HepG2 (cell line): ENCODE measurements around the gene ALPK3. TPM values are rescaled to one million over a fixed set of nuclear protein-coding genes. Genes with fewer than 3 reads are reported as not detected.

Experiments used
- ATAC-seq: fragments of 200-7000 bp; cut with Tn5 transposase; 3 replicates; pipeline ENCODE4 v1.9.1; 2020; ENCODE audit warnings: mild to moderate bottlenecking, moderate library complexity
- BruUV-seq: library from RNA; stranded (reverse); fragments of 400-500 nt; replicated peaks from 2 replicates; lab custom pipeline; 2021; lab: Mats Ljungman, UMichigan
- CTCF ChIA-PET: fragments of 300-600 bp; formaldehyde crosslinking; extraction: SDS; loops from one replicate; lab custom pipeline; 2021; ENCODE audit warnings: low total read pairs, inconsistent platforms, low intra/inter-chr PET ratio; lab: Yijun Ruan, JAX
- POLR2A ChIA-PET: fragments of 350-600 bp; sonication (Branson Sonifier 250); formaldehyde crosslinking; loops from one replicate; lab custom pipeline; 2020; ENCODE audit warnings: antibody characterized with exemption, inconsistent platforms; lab: Yijun Ruan, JAX
- DNase-seq: peaks from one replicate; pipeline ENCODE4 v3.0.0-alpha.2; 2015; ENCODE audit warnings: low spot score
- FAIRE-seq: peaks from 3 replicates; lab custom pipeline; 2011; peaks lifted over from hg19 to GRCh38; lab: Jason Lieb, UNC
- H2AFZ ChIP-seq: one replicate; pipeline ENCODE4 v1.6.1; 2011; ENCODE audit warnings: low read length, inconsistent platforms
- H3K27ac ChIP-seq: fragments of 300-600 bp; 3 replicates; pipeline ENCODE4 v1.8.0; 2011; ENCODE audit warnings: mixed run types, mild to moderate bottlenecking, mixed read lengths, low read length, inconsistent platforms; ENCODE audit not compliant: insufficient read depth; ENCODE audit errors: extremely low read length
- H3K27me3 ChIP-seq, 2 experiments: fragments of 200-600 bp in 1 of 2; 2 replicates in 1 of 2; 3 replicates in 1 of 2; pipeline versions ENCODE4 v1.6.0 to v1.8.0; 2011; ENCODE audit warnings: low read length in 2 of 2, mild to moderate bottlenecking in 2 of 2, moderate library complexity in 2 of 2, inconsistent platforms in 1 of 2; ENCODE audit not compliant: insufficient read depth in 2 of 2, control insufficient read depth in 1 of 2
- H3K36me3 ChIP-seq, 2 experiments: fragments of 200-600 bp in 1 of 2; replicated peaks in 1 of 2; 2 replicates in 1 of 2; 3 replicates in 1 of 2; pipeline versions ENCODE4 v1.5.1 to v1.8.0; 2011; ENCODE audit warnings: low read length in 2 of 2, inconsistent platforms in 1 of 2; ENCODE audit not compliant: insufficient read depth in 2 of 2, control insufficient read depth in 1 of 2
- H3K4me1 ChIP-seq: 2 replicates; pipeline ENCODE4 v1.5.1; 2012; ENCODE audit warnings: low read length, inconsistent platforms; ENCODE audit not compliant: insufficient read depth
- H3K4me2 ChIP-seq: 2 replicates; pipeline ENCODE4 v1.6.0; 2011; ENCODE audit warnings: low read depth, low read length, inconsistent platforms
- H3K4me3 ChIP-seq, 3 experiments: fragments of 200-600 bp in 1 of 3; sonication (generic), shearing (Covaris generic) in 1 of 3; replicated peaks in 1 of 3; 2 replicates each; pipeline ENCODE4 v1.5.1; 2011 to 2016; ENCODE audit warnings: low read length in 3 of 3, inconsistent platforms in 2 of 3, low read depth in 2 of 3, mild to moderate bottlenecking in 2 of 3, control low read depth in 1 of 3, mixed read lengths in 1 of 3; ENCODE audit not compliant: insufficient read depth in 1 of 3
- H3K79me2 ChIP-seq: one replicate; pipeline ENCODE4 v1.6.1; 2011; ENCODE audit warnings: low read length, inconsistent platforms; ENCODE audit not compliant: insufficient read depth
- H3K9ac ChIP-seq: 2 replicates; pipeline ENCODE4 v1.6.0; 2011; ENCODE audit warnings: mild to moderate bottlenecking, low read depth, low read length, inconsistent platforms; ENCODE audit not compliant: insufficient read depth
- H3K9me3 ChIP-seq: 2 replicates; pipeline ENCODE4 v1.5.1; 2012; ENCODE audit warnings: mild to moderate bottlenecking, low read length
- H4K20me1 ChIP-seq: 2 replicates; pipeline ENCODE4 v1.6.0; 2011; ENCODE audit warnings: inconsistent platforms, mild to moderate bottlenecking, low read length, moderate library complexity; ENCODE audit not compliant: insufficient read depth
- ETV5 ChIP-seq: IDR thresholded peaks from 2 replicates; pipeline ENCODE4 v1.6.1; 2018; ENCODE audit warnings: missing biosample characterization, missing genetic modification reagents, inconsistent platforms, borderline replicate concordance
- FLYWCH1 ChIP-seq: sonication (generic); formaldehyde crosslinking; IDR thresholded peaks from 2 replicates; pipeline ENCODE4 v1.8.1; 2023; ENCODE audit warnings: mild to moderate bottlenecking, missing genetic modification reagents
- FUBP1 ChIP-seq: sonication (generic); formaldehyde crosslinking; IDR thresholded peaks from 2 replicates; pipeline ENCODE4 v1.5.1; 2020; ENCODE audit warnings: missing genetic modification reagents, mild to moderate bottlenecking, borderline replicate concordance
- KDM4B ChIP-seq: sonication (generic); formaldehyde crosslinking; IDR thresholded peaks from 2 replicates; pipeline ENCODE4 v1.4.0; 2020; ENCODE audit warnings: missing genetic modification reagents
- KDM5B ChIP-seq: sonication (generic); formaldehyde crosslinking; IDR thresholded peaks from 2 replicates; pipeline ENCODE4 v1.4.0; 2020; ENCODE audit warnings: missing genetic modification reagents, mild to moderate bottlenecking, borderline replicate concordance
- MEIS2 ChIP-seq: sonication (generic); formaldehyde crosslinking; IDR thresholded peaks from 2 replicates; pipeline ENCODE4 v1.9.0; 2021; ENCODE audit warnings: mild to moderate bottlenecking, missing genetic modification reagents
- PRPF4 ChIP-seq: fragments of 200-400 bp; formaldehyde crosslinking; IDR thresholded peaks from 2 replicates; pipeline ENCODE4 v1.6.1; 2016; ENCODE audit warnings: low read length, low read depth; ENCODE audit not compliant: poor library complexity, severe bottlenecking
- TGIF2 ChIP-seq: IDR thresholded peaks from 2 replicates; pipeline ENCODE4 v1.6.1; 2016; ENCODE audit warnings: control low read depth, missing compliant biosample characterization
- ZBTB46 ChIP-seq: sonication (generic); formaldehyde crosslinking; IDR thresholded peaks from 2 replicates; pipeline ENCODE4 v1.4.0; 2020; ENCODE audit warnings: mild to moderate bottlenecking, missing genetic modification reagents, borderline replicate concordance
- ZHX1 ChIP-seq: sonication (generic); formaldehyde crosslinking; IDR thresholded peaks from 2 replicates; pipeline ENCODE4 v1.8.1; 2022; ENCODE audit warnings: low read depth, mild to moderate bottlenecking, missing genetic modification reagents
- ZNF17 ChIP-seq: sonication (generic); formaldehyde crosslinking; IDR thresholded peaks from 2 replicates; pipeline ENCODE4 v1.5.0; 2020; ENCODE audit warnings: mild to moderate bottlenecking, missing genetic modification reagents
- ZNF335 ChIP-seq: sonication (generic); formaldehyde crosslinking; IDR thresholded peaks from 2 replicates; pipeline ENCODE4 v1.4.0; 2020; ENCODE audit warnings: missing genetic modification reagents
- ZNF34 ChIP-seq: sonication (generic); formaldehyde crosslinking; IDR thresholded peaks from 2 replicates; pipeline ENCODE4 v1.4.0; 2020; ENCODE audit warnings: mild to moderate bottlenecking, missing genetic modification reagents, borderline replicate concordance
- ZNF510 ChIP-seq: sonication (generic); formaldehyde crosslinking; IDR thresholded peaks from 2 replicates; pipeline ENCODE4 v1.4.0; 2020; ENCODE audit warnings: low read depth, mild to moderate bottlenecking, missing genetic modification reagents
- ZNF562 ChIP-seq: sonication (generic); formaldehyde crosslinking; IDR thresholded peaks from 2 replicates; pipeline ENCODE4 v1.8.0; 2022; ENCODE audit warnings: missing genetic modification reagents, borderline replicate concordance
- ZNF567 ChIP-seq: sonication (generic); formaldehyde crosslinking; IDR thresholded peaks from 2 replicates; pipeline ENCODE4 v1.8.1; 2023; ENCODE audit warnings: mild to moderate bottlenecking, missing genetic modification reagents, borderline replicate concordance
- ZNF713 ChIP-seq: sonication (generic); formaldehyde crosslinking; IDR thresholded peaks from 2 replicates; pipeline ENCODE4 v1.4.0; 2020; ENCODE audit warnings: mild to moderate bottlenecking, missing genetic modification reagents
- ZNF879 ChIP-seq: sonication (generic); formaldehyde crosslinking; IDR thresholded peaks from 2 replicates; pipeline ENCODE4 v1.8.1; 2023; ENCODE audit warnings: missing genetic modification reagents
- in situ Hi-C: cut with HindIII; loops from 2 replicates; pipeline ENCODE4 v1.10.0; 2017; ENCODE audit warnings: low pct_unique_long_range_greater_than_20kb; ENCODE audit not compliant: extremely low pct_ligation_motif_present
- intact Hi-C: fragments of 100-400 bp; cut with micrococcal nuclease; formaldehyde crosslinking; loops from one replicate; pipeline ENCODE4 v1.10.0; 2022; ENCODE audit not compliant: unreplicated experiment
- polyA plus RNA-seq, 8 experiments: library from polyadenylated mRNA; depleted of rRNA in 3 of 8; stranded (reverse) in 7 of 8; unstranded in 1 of 8; fragments of >200 nt; fragmentation: Illumina TruSeq in 4 of 8; extraction: Trizol in 4 of 8; gene quantifications; 2 replicates each; pipeline versions ENCODE4 v1.2.1 to v1.2.3, GENCODE V29; 2011 to 2016; ENCODE audit warnings: low read depth in 4 of 8, missing spikeins in 1 of 8, mixed read lengths in 1 of 8; ENCODE audit not compliant: insufficient read depth in 1 of 8
- total RNA-seq, 5 experiments: library from RNA; depleted of rRNA; stranded (reverse); fragments of >200 nt; fragmentation: Illumina TruSeq; extraction: Trizol; gene quantifications; 2 replicates each; pipeline ENCODE4 v1.2.3, GENCODE V29; 2016; ENCODE audit warnings: low read depth in 1 of 5

ALPK3 gene
- total and polyA plus RNA-seq, 2 of the 13 experiments (the other 11 are each of a cell fraction or from before 2014, with no cell fraction given) = 0.04 to 0.42 TPM

GRCh38 chr15:84876269-84876668, 59.1 kb downstream of the ALPK3 start:
- Histone ChIP-seq H4K20me1 (no peaks in the 10 kb centered on the region), H3K9me3 (no peaks in the 10 kb centered on the region), H3K9ac (no peak overlapping the region), H2AFZ (no peak overlapping the region), H3K27ac (no peak overlapping the region), H3K27me3 (peaks cover 0 to 11% of the 10 kb centered on the region in 2 experiments; a peak in 1 of 5 replicates)
- in situ Hi-C loops = no loop called here
- no peak for TF ChIP-seq ZNF335 (CRISPR knock-in tag)
- no peak for TF ChIP-seq ZNF34
- TF ChIP-seq KDM4B (CRISPR knock-in tag) = no peak
- no peak for TF ChIP-seq ZNF567 (CRISPR knock-in tag)
- TF ChIP-seq TGIF2 (CRISPR knock-in tag) = no peak
- TF ChIP-seq FLYWCH1 (CRISPR knock-in tag) = no peak
- no peak for TF ChIP-seq MEIS2 (CRISPR knock-in tag)
- TF ChIP-seq ZNF562 (CRISPR knock-in tag) = no peak
- no peak for TF ChIP-seq KDM5B (CRISPR knock-in tag)
- no peak for TF ChIP-seq ZNF510
- TF ChIP-seq ZNF17 (CRISPR knock-in tag) = no peak
- no peak for TF ChIP-seq ZNF879 (CRISPR knock-in tag)
- no peak for TF ChIP-seq ZBTB46 (CRISPR knock-in tag)
- TF ChIP-seq PRPF4 = no peak
- TF ChIP-seq FUBP1 = no peak
- no peak for TF ChIP-seq ZHX1 (CRISPR knock-in tag)
- TF ChIP-seq ETV5 (CRISPR knock-in tag) = no peak
- TF ChIP-seq ZNF713 (CRISPR knock-in tag) = no peak
- TF ChIP-seq, all 625 proteins: peak for 0
- FAIRE-seq = no peak
- ATAC-seq = no peak
- no peak overlapping the region for H3K4me3 ChIP-seq
- no peak for DNase-seq
- no peaks in the 10 kb centered on the region for H3K79me2 ChIP-seq
- POLR2A ChIA-PET = no interaction called here
- H3K4me1 ChIP-seq = peaks cover 43% of the 10 kb centered on the region
- no TSS peak for BruUV-seq
- CTCF ChIA-PET = no interaction called here
- no peaks in the 10 kb centered on the region for H3K36me3 ChIP-seq
- intact Hi-C loops = loop anchor here (10.0 kb wide), 1 partner anchor 51 kb away; no protein-coding TSS in a partner anchor
- no peak overlapping the region for H3K4me2 ChIP-seq
